ENCODE data around the gene BTG4.

DNA sequence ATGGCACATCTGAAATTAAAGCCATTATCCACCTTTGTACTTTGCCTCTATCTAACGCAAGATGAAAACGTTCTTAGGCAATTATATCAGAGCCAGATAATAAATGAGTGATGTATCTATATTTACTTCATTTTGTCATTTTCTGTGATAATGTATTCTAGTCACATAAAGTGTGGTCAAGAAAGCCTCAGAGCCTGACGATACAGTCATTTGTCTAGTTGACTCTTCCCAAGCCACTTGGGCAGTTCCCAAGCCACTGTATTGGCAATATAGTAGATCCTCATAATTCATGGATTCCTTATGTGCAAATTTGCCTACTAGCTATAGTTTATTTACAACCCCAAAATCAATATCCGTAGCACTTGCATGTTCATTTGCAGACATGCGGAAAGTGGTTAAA lies 10.2 kb upstream of the BTG4 start:
- TF ChIP-seq, protein P1, sequence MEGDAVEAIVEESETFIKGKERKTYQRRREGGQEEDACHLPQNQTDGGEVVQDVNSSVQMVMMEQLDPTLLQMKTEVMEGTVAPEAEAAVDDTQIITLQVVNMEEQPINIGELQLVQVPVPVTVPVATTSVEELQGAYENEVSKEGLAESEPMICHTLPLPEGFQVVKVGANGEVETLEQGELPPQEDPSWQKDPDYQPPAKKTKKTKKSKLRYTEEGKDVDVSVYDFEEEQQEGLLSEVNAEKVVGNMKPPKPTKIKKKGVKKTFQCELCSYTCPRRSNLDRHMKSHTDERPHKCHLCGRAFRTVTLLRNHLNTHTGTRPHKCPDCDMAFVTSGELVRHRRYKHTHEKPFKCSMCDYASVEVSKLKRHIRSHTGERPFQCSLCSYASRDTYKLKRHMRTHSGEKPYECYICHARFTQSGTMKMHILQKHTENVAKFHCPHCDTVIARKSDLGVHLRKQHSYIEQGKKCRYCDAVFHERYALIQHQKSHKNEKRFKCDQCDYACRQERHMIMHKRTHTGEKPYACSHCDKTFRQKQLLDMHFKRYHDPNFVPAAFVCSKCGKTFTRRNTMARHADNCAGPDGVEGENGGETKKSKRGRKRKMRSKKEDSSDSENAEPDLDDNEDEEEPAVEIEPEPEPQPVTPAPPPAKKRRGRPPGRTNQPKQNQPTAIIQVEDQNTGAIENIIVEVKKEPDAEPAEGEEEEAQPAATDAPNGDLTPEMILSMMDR (IDR thresholded peaks at IDR 0.05): no peak
- TF ChIP-seq POLR2A (IDR thresholded peaks at IDR 0.05): no peak
- TF ChIP-seq POLR2AphosphoS5 (IDR thresholded peaks at IDR 0.05): no peak

Data from upper lobe of left lung (tissue), 4 donors.